Tibial nerve (tissue), 4 donors: ENCODE data around the gene BRCA2. TPM values are rescaled to one million over a fixed set of nuclear protein-coding genes. Genes with fewer than 3 reads are reported as not detected.

Experiments used
- DNase-seq, 2 donors: peaks; one replicate each; pipeline ENCODE4 v3.0.0-alpha.2; 2019; ENCODE audit warnings: low spot score in 2 of 2
- H3K27ac ChIP-seq, 4 donors: fragments of 200-600 bp; sonication (generic) in 3 of 4; one replicate each; pipeline ENCODE4 v1.5.1; 2017 to 2019; ENCODE audit warnings: mild to moderate bottlenecking in 1 of 4
- H3K27me3 ChIP-seq, 2 donors: fragments of 200-600 bp; sonication (generic) in 1 of 2; one replicate each; pipeline versions ENCODE4 v1.5.1 to v1.6.0; 2017 to 2019
- H3K36me3 ChIP-seq, 3 donors: fragments of 200-600 bp; sonication (generic); one replicate each; pipeline ENCODE4 v1.5.1; 2018 to 2019
- H3K4me1 ChIP-seq, 4 donors: fragments of 200-600 bp; sonication (generic) in 3 of 4; one replicate each; pipeline ENCODE4 v1.5.1; 2017 to 2019
- H3K4me3 ChIP-seq, 4 donors: fragments of 200-600 bp; sonication (generic) in 3 of 4; one replicate each; pipeline ENCODE4 v1.5.1; 2017 to 2019; ENCODE audit warnings: mild to moderate bottlenecking in 1 of 4, moderate library complexity in 1 of 4
- H3K9me3 ChIP-seq, 4 donors: fragments of 200-600 bp; sonication (generic) in 3 of 4; one replicate each; pipeline ENCODE4 v1.5.1; 2017 to 2019
- CTCF ChIP-seq, 5 experiments: fragments of 200-600 bp in 3 of 5; fragments of 450-650 bp in 2 of 5; sonication (generic) in 3 of 5; IDR thresholded peaks; one replicate each; pipeline ENCODE4 v1.5.1; 2016 to 2019; ENCODE audit warnings: antibody characterized with exemption in 5 of 5, mild to moderate bottlenecking in 3 of 5, moderate library complexity in 2 of 5
- EP300 ChIP-seq, 2 donors: sonication (generic); formaldehyde crosslinking; IDR thresholded peaks; one replicate each; pipeline ENCODE4 v1.6.1; 2017; ENCODE audit warnings: antibody characterized with exemption in 2 of 2, mild to moderate bottlenecking in 1 of 2
- POLR2A ChIP-seq, 2 donors: fragments of 450-650 bp; IDR thresholded peaks; one replicate each; pipeline ENCODE4 v1.6.1; 2017; ENCODE audit warnings: antibody characterized with exemption in 2 of 2, mild to moderate bottlenecking in 2 of 2, moderate library complexity in 2 of 2
- WGBS, 2 donors: methylation state at CpG; one replicate each; pipeline ENCODE4 v1.1.5; 2018; 5-methylcytosine and 5-hydroxymethylcytosine counted together
- total RNA-seq, 4 donors: library from RNA; depleted of rRNA; stranded (reverse); fragments of >200 nt; gene quantifications; one replicate each; pipeline ENCODE4 v1.1.0, GENCODE V29; 2016

BRCA2 gene
- total RNA-seq, 4 donors from 2014 or later: 0.39 to 5.4 (median 2.1) TPM

GRCh38 chr13:32272021-32272683 is 43.2 kb upstream of the BRCA2 start:
- Histone ChIP-seq H3K4me3 (no peak overlapping the region), H3K27ac (no peak overlapping the region), H3K9me3 (no peaks in the 10 kb centered on the region), H3K36me3 (peaks cover 0 to 59% (median 0%) of the 10 kb centered on the region in 3 donors), H3K27me3 (no peaks in the 10 kb centered on the region), H3K4me1 (no peaks in the 10 kb centered on the region)
- DNase-seq: no peak
- WGBS, 2 donors: 79 to 81% methylated on average over 4 of the region's 4 CpGs
- no peak for TF ChIP-seq POLR2A (IDR thresholded peaks at IDR 0.05)
- no peak for TF ChIP-seq CTCF (IDR thresholded peaks at IDR 0.05)
- TF ChIP-seq EP300 (IDR thresholded peaks at IDR 0.05): no peak

GRCh38 chr13:32277839-32278238 is 37.5 kb upstream of the BRCA2 start:
- H3K27ac ChIP-seq: no peak overlapping the region
- TF ChIP-seq POLR2A (IDR thresholded peaks at IDR 0.05) (no peak), CTCF (IDR thresholded peaks at IDR 0.05) (no peak), EP300 (IDR thresholded peaks at IDR 0.05) (no peak)
- H3K36me3 ChIP-seq: peaks cover 0 to 57% (median 3%) of the 10 kb centered on the region in 3 donors
- 50 to 60% methylated on average over 1 of the region's 1 CpG for WGBS, 2 donors
- no peaks in the 10 kb centered on the region for H3K4me1 ChIP-seq
- H3K9me3 ChIP-seq: no peaks in the 10 kb centered on the region
- no peak for DNase-seq
- no peak overlapping the region for H3K4me3 ChIP-seq
- no peaks in the 10 kb centered on the region for H3K27me3 ChIP-seq

GRCh38 chr13:32278426-32278825 is 36.9 kb upstream of the BRCA2 start:
- H3K27me3 ChIP-seq: no peaks in the 10 kb centered on the region
- no peak for DNase-seq
- peaks cover 0 to 57% (median 3%) of the 10 kb centered on the region in 3 donors for H3K36me3 ChIP-seq
- no peaks in the 10 kb centered on the region for H3K9me3 ChIP-seq
- H3K4me3 ChIP-seq: no peak overlapping the region
- no peak overlapping the region for H3K27ac ChIP-seq
- no peak for TF ChIP-seq CTCF (IDR thresholded peaks at IDR 0.05)
- TF ChIP-seq POLR2A (IDR thresholded peaks at IDR 0.05): no peak
- no peak for TF ChIP-seq EP300 (IDR thresholded peaks at IDR 0.05)
- no peaks in the 10 kb centered on the region for H3K4me1 ChIP-seq
- 77 to 80% methylated on average over 3 of the region's 3 CpGs for WGBS, 2 donors

- Histone ChIP-seq H3K27ac (no peak overlapping the region), H3K4me3 (no peak overlapping the region), H3K4me1 (peaks cover 0 to 16% (median 6%) of the 10 kb centered on the region in 4 donors), H3K27me3 (no peaks in the 10 kb centered on the region), H3K36me3 (peaks cover 0 to 44% (median 3%) of the 10 kb centered on the region in 3 donors), H3K9me3 (no peaks in the 10 kb centered on the region)
- TF ChIP-seq EP300 (IDR thresholded peaks at IDR 0.05): no peak
- no peak for TF ChIP-seq CTCF (IDR thresholded peaks at IDR 0.05)
- no peak for TF ChIP-seq POLR2A (IDR thresholded peaks at IDR 0.05)
- DNase-seq: no peak
- WGBS, 2 donors: 74 to 86% methylated on average over 1 of the region's 1 CpG
Observed at GRCh38 chr13:32281096-32281495, 34.2 kb upstream of the BRCA2 start.

GRCh38 chr13:32282096-32282711 is 33.1 kb upstream of the BRCA2 start:
- Histone ChIP-seq H3K9me3 (no peaks in the 10 kb centered on the region), H3K27ac (no peak overlapping the region), H3K36me3 (peaks cover 0 to 33% (median 3%) of the 10 kb centered on the region in 3 donors), H3K4me1 (peaks cover 0 to 16% (median 6%) of the 10 kb centered on the region in 4 donors), H3K27me3 (no peaks in the 10 kb centered on the region), H3K4me3 (no peak overlapping the region)
- TF ChIP-seq CTCF (IDR thresholded peaks at IDR 0.05) (no peak), POLR2A (IDR thresholded peaks at IDR 0.05) (no peak), EP300 (IDR thresholded peaks at IDR 0.05) (no peak)
- 93 to 97% methylated on average over 2 of the region's 2 CpGs for WGBS, 2 donors
- no peak for DNase-seq
